ENCODE measurements around the gene MRPL46. TPM values are rescaled to one million over a fixed set of nuclear protein-coding genes. Genes with fewer than 3 reads are reported as not detected.
"Not testable (repeated sequence)": the region's sequence is repeated elsewhere in the genome, so short reads cannot be mapped to it uniquely, and the experiment has no call there.

MRPL46 gene
- total RNA-seq, 6 donors from 2014 or later = 8.7 to 23.1 (median 17.6) TPM

- Histone ChIP-seq H3K27ac (no peak overlapping the region), H3K36me3 (peaks cover 5 to 68% (median 45%) of the 10 kb centered on the region in 4 donors), H3K9me3 (no peaks in the 10 kb centered on the region), H3K4me1 (no peaks in the 10 kb centered on the region), H3K4me3 (no peak overlapping the region), H3K27me3 (no peaks in the 10 kb centered on the region)
- WGBS, 2 donors = 75 to 80% methylated on average over 8 of the region's 8 CpGs
- no peak for ATAC-seq (ENCODE audit: low FRiP score in 2 of 2)
- TF ChIP-seq CTCF (IDR thresholded peaks at IDR 0.05) = peak in 1 of 6 experiments; percentile 5
- TF ChIP-seq POLR2A (IDR thresholded peaks at IDR 0.05) = no peak
- DNase-seq = no peak
These were observed 9.5 kb upstream of the MRPL46 start for GRCh38 chr15:88476635-88477060.

GRCh38 chr15:88473661-88474293 lies 6.6 kb upstream of the MRPL46 start:
- H3K9me3 ChIP-seq, H3K27me3 ChIP-seq, H3K27ac ChIP-seq, DNase-seq, H3K4me3 ChIP-seq, H3K4me1 ChIP-seq: not testable (repeated sequence)
- H3K36me3 ChIP-seq = peaks cover 5 to 72% (median 45%) of the 10 kb centered on the region in 4 donors
- ATAC-seq (ENCODE audit: low FRiP score in 2 of 2) = peak in 1 of 2 donors; percentile 11
- 89 to 94% methylated on average over 4 of the region's 4 CpGs for WGBS, 2 donors

- peaks cover 5 to 58% (median 34%) of the 10 kb centered on the region in 4 donors for H3K36me3 ChIP-seq
- DNase-seq (no peak), ATAC-seq (ENCODE audit: low FRiP score in 2 of 2) (no peak)
- TF ChIP-seq CTCF (IDR thresholded peaks at IDR 0.05) = no peak
- TF ChIP-seq POLR2A (IDR thresholded peaks at IDR 0.05) = no peak
- TF ChIP-seq EP300 (IDR thresholded peaks at IDR 0.05) = no peak
- no peak for TF ChIP-seq POLR2AphosphoS5 (IDR thresholded peaks at IDR 0.05)
- H3K9me3 ChIP-seq = no peaks in the 10 kb centered on the region
- peaks cover 9 to 16% (median 13%) of the 10 kb centered on the region in 4 donors for H3K4me1 ChIP-seq
- WGBS, 2 donors = 83 to 90% methylated on average over 4 of the region's 4 CpGs
- H3K27ac ChIP-seq = no peak overlapping the region
- no peaks in the 10 kb centered on the region for H3K27me3 ChIP-seq
- H3K4me3 ChIP-seq = no peak overlapping the region
These were observed 5.0 kb upstream of the MRPL46 start for GRCh38 chr15:88472225-88472624.

- WGBS, 2 donors = 92 to 94% methylated on average over 6 of the region's 6 CpGs
- Histone ChIP-seq H3K36me3 (peaks cover 5 to 43% (median 26%) of the 10 kb centered on the region in 4 donors), H3K4me1 (peaks cover 19 to 26% (median 21%) of the 10 kb centered on the region in 4 donors)
These were observed 3.6 kb upstream of the MRPL46 start for GRCh38 chr15:88470625-88471372.

More at GRCh38 chr15:88470625-88471372, 3.6 kb upstream of the MRPL46 start:
- ATAC-seq (ENCODE audit: low FRiP score in 2 of 2) = no peak
- no peak for DNase-seq
- TF ChIP-seq POLR2AphosphoS5 (IDR thresholded peaks at IDR 0.05) (no peak), CTCF (IDR thresholded peaks at IDR 0.05) (no peak), EP300 (IDR thresholded peaks at IDR 0.05) (no peak)
- Histone ChIP-seq H3K4me3 (no peak overlapping the region), H3K27me3 (no peaks in the 10 kb centered on the region), H3K27ac (no peak overlapping the region), H3K9me3 (no peaks in the 10 kb centered on the region)

All from upper lobe of left lung (tissue), 6 donors.